Tibial nerve (tissue), 4 donors: ENCODE data around the gene ZFP3. TPM values are rescaled to one million over a fixed set of nuclear protein-coding genes. Genes with fewer than 3 reads are reported as not detected.

Experiments
- DNase-seq, 2 donors: peaks; one replicate each; pipeline ENCODE4 v3.0.0-alpha.2; 2019; ENCODE audit warnings: low spot score in 2 of 2
- H3K27ac ChIP-seq, 4 donors: fragments of 200-600 bp; sonication (generic) in 3 of 4; one replicate each; pipeline ENCODE4 v1.5.1; 2017 to 2019; ENCODE audit warnings: mild to moderate bottlenecking in 1 of 4
- H3K27me3 ChIP-seq, 2 donors: fragments of 200-600 bp; sonication (generic) in 1 of 2; one replicate each; pipeline versions ENCODE4 v1.5.1 to v1.6.0; 2017 to 2019
- H3K36me3 ChIP-seq, 3 donors: fragments of 200-600 bp; sonication (generic); one replicate each; pipeline ENCODE4 v1.5.1; 2018 to 2019
- H3K4me1 ChIP-seq, 4 donors: fragments of 200-600 bp; sonication (generic) in 3 of 4; one replicate each; pipeline ENCODE4 v1.5.1; 2017 to 2019
- H3K4me3 ChIP-seq, 4 donors: fragments of 200-600 bp; sonication (generic) in 3 of 4; one replicate each; pipeline ENCODE4 v1.5.1; 2017 to 2019; ENCODE audit warnings: mild to moderate bottlenecking in 1 of 4, moderate library complexity in 1 of 4
- H3K9me3 ChIP-seq, 4 donors: fragments of 200-600 bp; sonication (generic) in 3 of 4; one replicate each; pipeline ENCODE4 v1.5.1; 2017 to 2019
- CTCF ChIP-seq, 5 experiments: fragments of 200-600 bp in 3 of 5; fragments of 450-650 bp in 2 of 5; sonication (generic) in 3 of 5; IDR thresholded peaks; one replicate each; pipeline ENCODE4 v1.5.1; 2016 to 2019; ENCODE audit warnings: antibody characterized with exemption in 5 of 5, mild to moderate bottlenecking in 3 of 5, moderate library complexity in 2 of 5
- EP300 ChIP-seq, 2 donors: sonication (generic); formaldehyde crosslinking; IDR thresholded peaks; one replicate each; pipeline ENCODE4 v1.6.1; 2017; ENCODE audit warnings: antibody characterized with exemption in 2 of 2, mild to moderate bottlenecking in 1 of 2
- POLR2A ChIP-seq, 2 donors: fragments of 450-650 bp; IDR thresholded peaks; one replicate each; pipeline ENCODE4 v1.6.1; 2017; ENCODE audit warnings: antibody characterized with exemption in 2 of 2, mild to moderate bottlenecking in 2 of 2, moderate library complexity in 2 of 2
- whole genome bisulfite sequencing, 2 donors: methylation state at CpG; one replicate each; pipeline ENCODE4 v1.1.5; 2018; 5-methylcytosine and 5-hydroxymethylcytosine counted together
- total RNA-seq, 4 donors: library from RNA; depleted of rRNA; stranded (reverse); fragments of >200 nt; gene quantifications; one replicate each; pipeline ENCODE4 v1.1.0, GENCODE V29; 2016

Gene ZFP3
- total RNA-seq, 4 donors from 2014 or later = 2.5 to 7.1 (median 4.7) TPM

GRCh38 chr17:5044630-5045029 is 33.6 kb upstream of the ZFP3 start:
- TF ChIP-seq EP300 (IDR thresholded peaks at IDR 0.05) (no peak), POLR2A (IDR thresholded peaks at IDR 0.05) (no peak), CTCF (IDR thresholded peaks at IDR 0.05) (no peak)
- H3K9me3 ChIP-seq = no peaks in the 10 kb centered on the region
- 87 to 88% methylated on average over 5 of the region's 5 CpGs for WGBS, 2 donors

GRCh38 chr17:5045496-5045895 is 32.8 kb upstream of the ZFP3 start:
- WGBS, 2 donors = 87 to 88% methylated on average over 6 of the region's 6 CpGs
- Histone ChIP-seq H3K36me3 (no peaks in the 10 kb centered on the region), H3K27ac (peak overlapping the region in 1 of 4 donors; percentile 55), H3K9me3 (no peaks in the 10 kb centered on the region), H3K4me1 (peaks cover 0 to 12% (median 4%) of the 10 kb centered on the region in 4 donors), H3K4me3 (no peak overlapping the region), H3K27me3 (no peaks in the 10 kb centered on the region)
- TF ChIP-seq EP300 (IDR thresholded peaks at IDR 0.05) (no peak), CTCF (IDR thresholded peaks at IDR 0.05) (no peak), POLR2A (IDR thresholded peaks at IDR 0.05) (no peak)
- no peak for DNase-seq

More at GRCh38 chr17:5044630-5045029, 33.6 kb upstream of the ZFP3 start:
- no peak overlapping the region for H3K4me3 ChIP-seq
- DNase-seq = no peak
- no peaks in the 10 kb centered on the region for H3K36me3 ChIP-seq
- peak overlapping the region in 1 of 4 donors; percentile 55 for H3K27ac ChIP-seq
- H3K27me3 ChIP-seq = no peaks in the 10 kb centered on the region
- H3K4me1 ChIP-seq = peaks cover 0 to 5% (median 2%) of the 10 kb centered on the region in 4 donors

- Histone ChIP-seq H3K27ac (no peak overlapping the region), H3K4me1 (peaks cover 0 to 14% (median 4%) of the 10 kb centered on the region in 4 donors), H3K27me3 (no peaks in the 10 kb centered on the region), H3K36me3 (no peaks in the 10 kb centered on the region), H3K9me3 (no peaks in the 10 kb centered on the region), H3K4me3 (no peak overlapping the region)
- TF ChIP-seq CTCF (IDR thresholded peaks at IDR 0.05) (no peak), POLR2A (IDR thresholded peaks at IDR 0.05) (no peak), EP300 (IDR thresholded peaks at IDR 0.05) (no peak)
- DNase-seq = no peak
- 20 to 27% methylated on average over 2 of the region's 2 CpGs for WGBS, 2 donors
Measured at GRCh38 chr17:5047446-5047845, 30.8 kb upstream of the ZFP3 start.

GRCh38 chr17:5049314-5049841 is 28.9 kb upstream of the ZFP3 start:
- Histone ChIP-seq H3K36me3 (no peaks in the 10 kb centered on the region), H3K27me3 (no peaks in the 10 kb centered on the region), H3K4me1 (peaks cover 0 to 14% (median 4%) of the 10 kb centered on the region in 4 donors), H3K9me3 (no peaks in the 10 kb centered on the region), H3K27ac (peak overlapping the region in 3 of 4 donors; percentile 57 to 65 (median 60)), H3K4me3 (no peak overlapping the region)
- no peak for DNase-seq
- WGBS, 2 donors = 54 to 59% methylated on average over 5 of the region's 5 CpGs
- TF ChIP-seq EP300 (IDR thresholded peaks at IDR 0.05) = no peak
- TF ChIP-seq CTCF (IDR thresholded peaks at IDR 0.05) = no peak
- TF ChIP-seq POLR2A (IDR thresholded peaks at IDR 0.05) = no peak

- Histone ChIP-seq H3K9me3 (no peaks in the 10 kb centered on the region), H3K27me3 (no peaks in the 10 kb centered on the region), H3K4me3 (no peak overlapping the region), H3K36me3 (no peaks in the 10 kb centered on the region), H3K4me1 (peaks cover 0 to 14% (median 4%) of the 10 kb centered on the region in 4 donors), H3K27ac (no peak overlapping the region)
- DNase-seq = no peak
- no peak for TF ChIP-seq EP300 (IDR thresholded peaks at IDR 0.05)
- TF ChIP-seq CTCF (IDR thresholded peaks at IDR 0.05) = no peak
- TF ChIP-seq POLR2A (IDR thresholded peaks at IDR 0.05) = no peak
- WGBS, 2 donors = 48 to 54% methylated on average over 9 of the region's 9 CpGs
Measured at GRCh38 chr17:5050278-5050677, 28.0 kb upstream of the ZFP3 start.
